A549 (cell line): Measurements from ENCODE around the gene SHANK3. TPM values are rescaled to one million over a fixed set of nuclear protein-coding genes. Genes with fewer than 3 reads are reported as not detected.

ENCODE experiments used
- ATAC-seq, 2 experiments: fragments of 200-7000 bp in 1 of 2; fragments of >200 bp in 1 of 2; cut with Nextera tagmentation in 1 of 2; cut with Tn5 transposase in 1 of 2; 3 replicates each; pipeline versions ENCODE4 v1.8.0 to v1.9.1; 2018 to 2020; ENCODE audit warnings: mild to moderate bottlenecking in 1 of 2, moderate library complexity in 1 of 2
- CTCF ChIA-PET: fragments of 300-600 bp; sonication (Branson Sonifier 250); formaldehyde crosslinking; extraction: SDS; loops from one replicate; lab custom pipeline; 2021; ENCODE audit warnings: antibody characterized with exemption, inconsistent platforms; lab: Yijun Ruan, JAX
- POLR2A ChIA-PET: fragments of 350-600 bp; formaldehyde crosslinking; extraction: SDS; loops from one replicate; lab custom pipeline; 2021; ENCODE audit warnings: antibody characterized with exemption, inconsistent platforms; lab: Yijun Ruan, JAX
- DNase-seq, 2 experiments: peaks; one replicate each; pipeline versions ENCODE4 v3.0.0 to v3.0.0-alpha.2; 2011 to 2016; ENCODE audit warnings: low read depth in 1 of 2, low spot score in 1 of 2
- FAIRE-seq: peaks from 2 replicates; lab custom pipeline; 2011; peaks lifted over from hg19 to GRCh38; lab: Jason Lieb, UNC
- H3K27ac ChIP-seq, 2 experiments: fragments of >200 bp; sonication (Bioruptor Twin); formaldehyde crosslinking; 3 replicates each; pipeline ENCODE4 v1.5.1; 2016 to 2017
- H3K4me1 ChIP-seq: fragments of >200 bp; sonication (Bioruptor Twin); formaldehyde crosslinking; 3 replicates; pipeline ENCODE4 v1.6.1; 2016
- H3K4me2 ChIP-seq: fragments of >200 bp; sonication (Bioruptor Twin); formaldehyde crosslinking; 3 replicates; pipeline ENCODE4 v1.6.1; 2016
- H3K4me3 ChIP-seq: fragments of >200 bp; sonication (Bioruptor Twin); formaldehyde crosslinking; 3 replicates; pipeline ENCODE4 v1.5.1; 2016
- H3K9me3 ChIP-seq: fragments of >200 bp; sonication (Bioruptor Twin); formaldehyde crosslinking; 3 replicates; pipeline ENCODE4 v1.6.1; 2016
- ATOH8 ChIP-seq: fragments of 250-450 bp; sonication (Bioruptor Pico); IDR thresholded peaks from 2 replicates; pipeline ENCODE4 v1.5.0; 2020; ENCODE audit warnings: low read depth, mild to moderate bottlenecking, moderate library complexity
- BCL3 ChIP-seq: fragments of >200 bp; sonication (Bioruptor Twin); formaldehyde crosslinking; IDR thresholded peaks from 3 replicates; pipeline ENCODE4 v1.6.1; 2016
- BHLHE40 ChIP-seq: IDR thresholded peaks from 2 replicates; pipeline ENCODE4 v1.6.1; 2012; ENCODE audit warnings: low read depth, low read length, inconsistent platforms
- CEBPB ChIP-seq, 2 experiments: fragments of >200 bp in 1 of 2; sonication (Bioruptor Twin) in 1 of 2; formaldehyde crosslinking in 1 of 2; IDR thresholded peaks; 2 replicates each; pipeline ENCODE4 v1.6.1; 2012 to 2016
- E2F6 ChIP-seq: IDR thresholded peaks from 2 replicates; pipeline ENCODE4 v1.6.1; 2012; ENCODE audit warnings: low read depth, borderline replicate concordance
- EHF ChIP-seq: fragments of 250-450 bp; sonication (Bioruptor Pico); IDR thresholded peaks from 2 replicates; pipeline ENCODE4 v1.5.0; 2020; ENCODE audit warnings: mild to moderate bottlenecking
- EHMT2 ChIP-seq: fragments of 200-600 bp; sonication (generic); IDR thresholded peaks from 2 replicates; pipeline ENCODE4 v1.6.1; 2016; ENCODE audit warnings: antibody characterized with exemption, low read depth, mild to moderate bottlenecking, moderate library complexity
- FOSB ChIP-seq: fragments of 250-450 bp; sonication (Bioruptor Pico); IDR thresholded peaks from 2 replicates; pipeline ENCODE4 v1.5.0; 2020; ENCODE audit warnings: mild to moderate bottlenecking, moderate library complexity
- FOXS1 ChIP-seq: fragments of 250-450 bp; sonication (Bioruptor Pico); IDR thresholded peaks from 2 replicates; pipeline ENCODE4 v1.5.0; 2020; ENCODE audit warnings: mild to moderate bottlenecking, moderate library complexity
- HOXB13 ChIP-seq: fragments of 250-450 bp; sonication (Bioruptor Pico); IDR thresholded peaks from 2 replicates; pipeline ENCODE4 v1.5.0; 2020; ENCODE audit warnings: low read depth, mild to moderate bottlenecking, moderate library complexity
- JUN ChIP-seq, 2 experiments: fragments of >200 bp; sonication (Bioruptor Twin); formaldehyde crosslinking; IDR thresholded peaks; 2 replicates in 1 of 2; 3 replicates in 1 of 2; pipeline ENCODE4 v1.6.1; 2016 to 2017
- JUNB ChIP-seq: fragments of >200 bp; sonication (Bioruptor Twin); formaldehyde crosslinking; IDR thresholded peaks from 2 replicates; pipeline ENCODE4 v1.6.1; 2016
- KDM1A ChIP-seq: fragments of 200-600 bp; sonication (generic); IDR thresholded peaks from 2 replicates; pipeline ENCODE4 v1.6.1; 2016; ENCODE audit warnings: low read depth, mild to moderate bottlenecking
- MAX ChIP-seq: IDR thresholded peaks from 2 replicates; pipeline ENCODE4 v1.6.1; 2012
- NFE2L2 ChIP-seq: fragments of 150-350 bp; conservative IDR thresholded peaks from 2 replicates; pipeline ENCODE4 v1.6.1; 2014; ENCODE audit warnings: low read length
- PHF8 ChIP-seq: fragments of 200-600 bp; sonication (generic); IDR thresholded peaks from 2 replicates; pipeline ENCODE4 v1.6.1; 2016; ENCODE audit warnings: low read depth, mild to moderate bottlenecking, antibody characterized with exemption, moderate library complexity, borderline replicate concordance
- RFX5 ChIP-seq: fragments of 450-650 bp; IDR thresholded peaks from 2 replicates; pipeline ENCODE4 v1.7.1; 2014; ENCODE audit warnings: antibody characterized with exemption, mild to moderate bottlenecking, moderate library complexity
- SMC3 ChIP-seq: fragments of >200 bp; sonication (Bioruptor Twin); formaldehyde crosslinking; IDR thresholded peaks from 3 replicates; pipeline ENCODE4 v1.6.1; 2018; ENCODE audit warnings: inconsistent platforms
- ZFP36 ChIP-seq: fragments of 450-650 bp; IDR thresholded peaks from 2 replicates; pipeline ENCODE4 v1.6.1; 2014; ENCODE audit warnings: borderline replicate concordance; ENCODE audit not compliant: partially characterized antibody
- ZNF302 ChIP-seq: fragments of 250-450 bp; sonication (Bioruptor Pico); IDR thresholded peaks from 2 replicates; pipeline ENCODE4 v1.9.0; 2021; ENCODE audit warnings: inconsistent platforms, mild to moderate bottlenecking, moderate library complexity
- WGBS: methylation state at CpG from one replicate; pipeline ENCODE4 v1.1.6; 2017; ENCODE audit errors: missing lambda C conversion rate; 5-methylcytosine and 5-hydroxymethylcytosine counted together
- polyA plus RNA-seq, 4 experiments: library from polyadenylated mRNA; depleted of rRNA in 3 of 4; stranded (reverse); fragments of >200 nt; fragmentation: RNase III in 1 of 4; extraction: RNeasy Plus Mini Kit Qiagen cat#74134 plus additional on column Dnase treatment in 1 of 4; gene quantifications; 2 replicates in 3 of 4; 3 replicates in 1 of 4; pipeline ENCODE4 v1.2.3, GENCODE V29; 2011 to 2017
- TF ChIP-seq, protein P1 (sequence below): fragments of 150-350 bp; IDR thresholded peaks from 2 replicates; pipeline ENCODE4 v1.6.1; 2014; ENCODE audit warnings: low read depth, mild to moderate bottlenecking, low read length
- TF ChIP-seq, protein P2 (sequence below): fragments of 250-450 bp; sonication (Bioruptor Pico); IDR thresholded peaks from 2 replicates; pipeline ENCODE4 v1.5.0; 2021; ENCODE audit warnings: mild to moderate bottlenecking, moderate library complexity, borderline replicate concordance
- TF ChIP-seq, protein P3 (sequence below): fragments of >200 bp; sonication (Bioruptor Twin); formaldehyde crosslinking; IDR thresholded peaks from 3 replicates; pipeline ENCODE4 v1.5.1; 2016

SHANK3 gene
- polyA plus RNA-seq, 2 of the 4 experiments (the other 2 are of a cell fraction), result 0.53 to 2.4 TPM

GRCh38 chr22:50699756-50700386, 27.2 kb downstream of the SHANK3 start:
- TF ChIP-seq FOSB, result no peak
- TF ChIP-seq, protein P1, sequence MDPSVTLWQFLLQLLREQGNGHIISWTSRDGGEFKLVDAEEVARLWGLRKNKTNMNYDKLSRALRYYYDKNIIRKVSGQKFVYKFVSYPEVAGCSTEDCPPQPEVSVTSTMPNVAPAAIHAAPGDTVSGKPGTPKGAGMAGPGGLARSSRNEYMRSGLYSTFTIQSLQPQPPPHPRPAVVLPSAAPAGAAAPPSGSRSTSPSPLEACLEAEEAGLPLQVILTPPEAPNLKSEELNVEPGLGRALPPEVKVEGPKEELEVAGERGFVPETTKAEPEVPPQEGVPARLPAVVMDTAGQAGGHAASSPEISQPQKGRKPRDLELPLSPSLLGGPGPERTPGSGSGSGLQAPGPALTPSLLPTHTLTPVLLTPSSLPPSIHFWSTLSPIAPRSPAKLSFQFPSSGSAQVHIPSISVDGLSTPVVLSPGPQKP, result no peak
- TF ChIP-seq BHLHE40, result no peak
- TF ChIP-seq EHMT2, result no peak
- TF ChIP-seq NFE2L2, result no peak
- TF ChIP-seq EHF, result no peak
- no peak for TF ChIP-seq PHF8
- TF ChIP-seq ATOH8 (CRISPR knock-in tag), result no peak
- no peak for TF ChIP-seq JUN (IDR thresholded peaks at IDR 0.05)
- no peak for TF ChIP-seq CEBPB (IDR thresholded peaks at IDR 0.05)
- no peak for TF ChIP-seq E2F6
- no peak for TF ChIP-seq RFX5
- no peak for TF ChIP-seq KDM1A
- TF ChIP-seq, protein P2, sequence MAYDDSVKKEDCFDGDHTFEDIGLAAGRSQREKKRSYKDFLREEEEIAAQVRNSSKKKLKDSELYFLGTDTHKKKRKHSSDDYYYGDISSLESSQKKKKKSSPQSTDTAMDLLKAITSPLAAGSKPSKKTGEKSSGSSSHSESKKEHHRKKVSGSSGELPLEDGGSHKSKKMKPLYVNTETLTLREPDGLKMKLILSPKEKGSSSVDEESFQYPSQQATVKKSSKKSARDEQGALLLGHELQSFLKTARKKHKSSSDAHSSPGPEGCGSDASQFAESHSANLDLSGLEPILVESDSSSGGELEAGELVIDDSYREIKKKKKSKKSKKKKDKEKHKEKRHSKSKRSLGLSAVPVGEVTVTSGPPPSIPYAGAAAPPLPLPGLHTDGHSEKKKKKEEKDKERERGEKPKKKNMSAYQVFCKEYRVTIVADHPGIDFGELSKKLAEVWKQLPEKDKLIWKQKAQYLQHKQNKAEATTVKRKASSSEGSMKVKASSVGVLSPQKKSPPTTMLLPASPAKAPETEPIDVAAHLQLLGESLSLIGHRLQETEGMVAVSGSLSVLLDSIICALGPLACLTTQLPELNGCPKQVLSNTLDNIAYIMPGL (CRISPR knock-in tag), result no peak
- TF ChIP-seq MAX, result no peak
- Histone ChIP-seq H3K9me3 (no peaks in the 10 kb centered on the region), H3K4me2 (no peak overlapping the region), H3K4me3 (no peak overlapping the region), H3K4me1 (0 out of 3 replicates have a peak, but pooled peaks cover 3% of the 10 kb centered on the region), H3K27ac (no peak overlapping the region)
- no peak for FAIRE-seq
- ChIA-PET POLR2A (no interaction called here), CTCF (interaction anchor here (1.3 to 2.5 kb wide), 2 partner anchors 8 to 32 kb away, joined by 6 read pairs; no protein-coding TSS in a partner anchor)
- ATAC-seq, result no peak
- DNase-seq, result no peak
- WGBS, result 95% methylated on average over 12 of the region's 15 CpGs

GRCh38 chr22:50700387-50701075, 27.9 kb downstream of the SHANK3 start:
- 86% methylated on average over 16 of the region's 19 CpGs for WGBS
- H3K4me2 ChIP-seq, result no peak overlapping the region
- FAIRE-seq, result no peak
- H3K27ac ChIP-seq, result no peak overlapping the region
- TF ChIP-seq JUNB, result no peak
- no peak for TF ChIP-seq ZFP36
- TF ChIP-seq ZNF302 (CRISPR knock-in tag), result no peak
- TF ChIP-seq HOXB13, result no peak
- no peak for TF ChIP-seq JUN (IDR thresholded peaks at IDR 0.05)
- TF ChIP-seq BCL3, result no peak
- TF ChIP-seq SMC3, result no peak
- TF ChIP-seq, protein P3, sequence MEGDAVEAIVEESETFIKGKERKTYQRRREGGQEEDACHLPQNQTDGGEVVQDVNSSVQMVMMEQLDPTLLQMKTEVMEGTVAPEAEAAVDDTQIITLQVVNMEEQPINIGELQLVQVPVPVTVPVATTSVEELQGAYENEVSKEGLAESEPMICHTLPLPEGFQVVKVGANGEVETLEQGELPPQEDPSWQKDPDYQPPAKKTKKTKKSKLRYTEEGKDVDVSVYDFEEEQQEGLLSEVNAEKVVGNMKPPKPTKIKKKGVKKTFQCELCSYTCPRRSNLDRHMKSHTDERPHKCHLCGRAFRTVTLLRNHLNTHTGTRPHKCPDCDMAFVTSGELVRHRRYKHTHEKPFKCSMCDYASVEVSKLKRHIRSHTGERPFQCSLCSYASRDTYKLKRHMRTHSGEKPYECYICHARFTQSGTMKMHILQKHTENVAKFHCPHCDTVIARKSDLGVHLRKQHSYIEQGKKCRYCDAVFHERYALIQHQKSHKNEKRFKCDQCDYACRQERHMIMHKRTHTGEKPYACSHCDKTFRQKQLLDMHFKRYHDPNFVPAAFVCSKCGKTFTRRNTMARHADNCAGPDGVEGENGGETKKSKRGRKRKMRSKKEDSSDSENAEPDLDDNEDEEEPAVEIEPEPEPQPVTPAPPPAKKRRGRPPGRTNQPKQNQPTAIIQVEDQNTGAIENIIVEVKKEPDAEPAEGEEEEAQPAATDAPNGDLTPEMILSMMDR, result no peak
- TF ChIP-seq FOXS1 (CRISPR knock-in tag), result no peak
- TF ChIP-seq CEBPB (IDR thresholded peaks at IDR 0.05), result no peak
- no peak for TF ChIP-seq E2F6
- no peaks in the 10 kb centered on the region for H3K9me3 ChIP-seq
- ATAC-seq, result no peak
- ChIA-PET POLR2A (no interaction called here), CTCF (interaction anchor here (1.3 to 2.5 kb wide), 2 partner anchors 9 to 31 kb away, joined by 6 read pairs; no protein-coding TSS in a partner anchor)
- no peak for DNase-seq
- no peak overlapping the region for H3K4me3 ChIP-seq
- H3K4me1 ChIP-seq, result 0 out of 3 replicates have a peak, but pooled peaks cover 3% of the 10 kb centered on the region
